GM19438 (cell line): ENCODE measurements around the gene DFFA.

ENCODE experiments used
- ATAC-seq: cut with Tn5 transposase; IDR thresholded peaks from one replicate; pipeline ENCODE4 v1.9.1; 2021; ENCODE audit warnings: low read depth; ENCODE audit not compliant: unreplicated experiment

Gene DFFA, protein sequence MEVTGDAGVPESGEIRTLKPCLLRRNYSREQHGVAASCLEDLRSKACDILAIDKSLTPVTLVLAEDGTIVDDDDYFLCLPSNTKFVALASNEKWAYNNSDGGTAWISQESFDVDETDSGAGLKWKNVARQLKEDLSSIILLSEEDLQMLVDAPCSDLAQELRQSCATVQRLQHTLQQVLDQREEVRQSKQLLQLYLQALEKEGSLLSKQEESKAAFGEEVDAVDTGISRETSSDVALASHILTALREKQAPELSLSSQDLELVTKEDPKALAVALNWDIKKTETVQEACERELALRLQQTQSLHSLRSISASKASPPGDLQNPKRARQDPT

DNA sequence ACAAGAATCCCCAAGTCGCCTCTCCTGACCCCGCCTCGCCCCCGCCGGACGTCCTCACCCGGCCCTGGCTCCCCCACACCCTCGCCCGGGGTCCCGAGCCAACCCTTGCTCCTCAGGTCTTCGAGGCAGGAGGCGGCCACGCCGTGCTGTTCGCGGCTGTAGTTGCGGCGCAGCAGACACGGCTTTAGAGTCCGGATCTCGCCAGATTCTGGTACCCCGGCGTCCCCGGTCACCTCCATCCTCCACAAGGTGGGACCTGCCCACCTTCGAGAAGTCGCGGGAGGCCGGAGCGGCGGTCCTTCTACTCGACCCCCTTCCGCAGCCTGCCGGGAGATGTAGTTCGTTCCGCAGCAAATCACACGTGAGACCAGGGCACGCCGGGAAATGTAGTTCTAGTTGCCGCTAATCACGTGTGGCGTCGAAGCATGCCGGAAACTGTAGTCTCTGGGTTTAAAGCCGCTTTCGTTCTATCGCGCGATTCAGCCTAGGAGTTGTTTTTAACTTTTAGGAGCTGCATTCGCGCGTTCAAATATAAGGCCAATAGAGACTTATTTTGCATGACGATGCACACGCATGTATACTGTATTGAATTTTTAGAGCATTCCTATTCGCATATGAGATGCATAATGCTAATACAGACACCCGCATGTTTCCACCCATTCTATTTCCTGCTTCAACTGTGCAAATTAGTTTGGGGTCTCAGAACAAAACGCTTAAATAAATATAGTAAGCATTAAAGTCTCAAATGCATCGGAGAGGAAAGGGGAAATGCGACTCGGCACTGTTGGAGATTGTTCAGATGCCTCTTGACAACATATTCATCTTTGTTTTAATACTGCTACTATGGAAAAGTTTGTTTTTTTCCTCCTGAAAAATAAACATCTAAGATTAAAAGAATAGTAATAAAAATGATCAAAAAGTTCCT is at the start of gene DFFA:
Gene DFFA (minus strand): TSS at position 310 of the 925 bp plus-strand sequence. CDS start 71 bp downstream, at position 239.
- ATAC-seq, result no peak

DNA sequence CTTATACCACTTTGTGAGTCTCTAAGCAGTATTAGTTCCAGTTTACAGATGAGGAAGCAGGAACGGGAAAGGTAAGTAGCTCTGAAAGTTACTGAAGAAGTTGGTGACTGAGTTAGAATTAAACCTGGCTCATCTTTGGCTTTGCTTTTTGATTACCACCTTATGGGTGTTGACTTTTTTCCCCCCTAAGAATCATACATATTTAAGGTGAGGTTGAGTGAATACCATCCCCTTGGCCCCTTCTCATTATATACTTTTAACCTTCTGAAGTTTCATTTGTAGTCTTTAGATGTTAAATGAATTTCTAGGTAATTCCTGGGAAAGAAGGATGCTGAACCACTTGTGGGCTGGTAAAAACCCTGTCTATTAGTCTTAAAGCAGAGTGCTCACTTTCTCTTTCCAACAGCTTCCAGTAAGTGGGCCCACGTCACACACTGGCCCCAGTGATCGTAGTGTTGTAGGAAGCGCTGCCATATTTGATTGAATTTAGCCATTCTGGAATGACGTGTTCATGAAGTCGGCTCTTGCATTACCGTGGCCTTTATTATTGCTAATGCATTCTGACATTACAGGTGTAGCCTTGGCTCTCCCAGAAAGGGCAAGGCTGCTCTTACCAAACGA is 49.3 kb upstream of the DFFA start:
- no peak for ATAC-seq

DNA sequence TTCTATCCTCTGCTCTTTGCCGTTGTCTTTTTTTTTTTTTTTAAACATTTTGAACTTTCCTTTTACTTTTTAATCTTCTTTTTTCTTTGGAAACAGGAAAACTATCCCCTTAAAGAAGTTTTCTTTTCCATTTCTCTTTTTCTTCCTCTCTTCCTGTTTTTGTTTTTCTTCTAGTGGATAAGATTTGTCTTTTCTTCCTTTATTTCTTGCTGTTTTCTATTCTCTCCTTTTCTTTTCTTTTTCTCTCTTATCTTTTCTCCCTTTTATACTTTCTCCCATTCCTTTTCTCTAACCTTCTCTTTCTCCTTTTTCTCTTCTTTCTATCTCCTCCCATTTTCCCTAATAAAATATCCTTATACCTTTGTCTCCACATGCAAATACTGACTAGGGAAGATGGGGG is 48.6 kb upstream of the DFFA start:
- ATAC-seq, result no peak

DNA sequence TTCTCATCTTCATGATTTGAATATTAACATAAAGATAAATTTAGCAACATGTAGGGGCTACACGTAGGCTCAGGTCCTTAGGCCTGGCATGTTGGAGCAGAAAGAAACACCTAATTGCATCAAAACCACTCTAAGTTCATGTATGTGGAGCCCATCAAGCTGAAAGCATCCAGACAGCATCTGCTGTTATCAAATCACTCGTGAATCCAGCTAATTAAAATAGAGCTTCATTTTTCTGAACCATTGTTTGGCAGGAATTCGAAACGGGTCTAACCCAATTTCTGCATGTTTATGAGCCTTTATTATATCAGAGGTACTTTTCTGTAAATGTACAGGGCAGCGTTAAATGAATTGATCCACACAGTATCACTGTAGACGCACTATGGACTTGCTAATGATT is 48.2 kb upstream of the DFFA start:
- no peak for ATAC-seq

DNA sequence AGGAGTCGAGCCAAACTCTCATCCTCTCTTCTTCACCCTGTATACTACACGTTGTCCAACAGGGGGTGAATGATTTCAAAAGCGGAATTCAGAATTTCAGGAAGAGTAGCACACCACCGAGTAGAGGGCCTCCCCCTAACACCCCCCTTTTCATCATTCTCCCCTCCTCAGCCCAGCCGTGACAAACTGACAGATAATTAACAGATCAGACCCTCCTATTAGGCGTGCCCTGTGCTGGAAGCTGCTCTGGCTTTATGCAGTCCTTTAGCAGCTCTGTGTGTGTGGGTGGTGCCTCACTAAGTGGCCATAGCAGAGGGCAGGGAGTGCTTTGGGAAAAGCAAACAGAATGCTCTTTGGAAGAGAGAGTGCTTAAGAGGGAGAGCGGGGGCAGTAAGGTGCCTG is 46.7 kb upstream of the DFFA start:
- no peak for ATAC-seq

DNA sequence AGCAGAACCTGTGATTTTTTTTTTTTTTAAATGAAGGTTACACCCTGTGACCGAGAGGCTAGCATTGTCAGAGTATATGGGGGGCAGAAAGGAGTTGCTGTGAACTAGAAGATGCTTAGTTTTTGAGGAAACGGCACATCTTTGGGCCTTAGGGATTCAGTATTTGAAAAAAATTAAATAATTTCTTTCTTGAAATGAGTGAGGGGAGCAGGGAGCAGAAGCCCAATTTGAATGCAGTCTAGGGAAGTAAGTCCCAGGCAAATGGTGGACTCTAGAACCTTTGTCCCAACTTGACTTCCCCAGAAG is 45.3 kb upstream of the DFFA start:
- no peak for ATAC-seq

DNA sequence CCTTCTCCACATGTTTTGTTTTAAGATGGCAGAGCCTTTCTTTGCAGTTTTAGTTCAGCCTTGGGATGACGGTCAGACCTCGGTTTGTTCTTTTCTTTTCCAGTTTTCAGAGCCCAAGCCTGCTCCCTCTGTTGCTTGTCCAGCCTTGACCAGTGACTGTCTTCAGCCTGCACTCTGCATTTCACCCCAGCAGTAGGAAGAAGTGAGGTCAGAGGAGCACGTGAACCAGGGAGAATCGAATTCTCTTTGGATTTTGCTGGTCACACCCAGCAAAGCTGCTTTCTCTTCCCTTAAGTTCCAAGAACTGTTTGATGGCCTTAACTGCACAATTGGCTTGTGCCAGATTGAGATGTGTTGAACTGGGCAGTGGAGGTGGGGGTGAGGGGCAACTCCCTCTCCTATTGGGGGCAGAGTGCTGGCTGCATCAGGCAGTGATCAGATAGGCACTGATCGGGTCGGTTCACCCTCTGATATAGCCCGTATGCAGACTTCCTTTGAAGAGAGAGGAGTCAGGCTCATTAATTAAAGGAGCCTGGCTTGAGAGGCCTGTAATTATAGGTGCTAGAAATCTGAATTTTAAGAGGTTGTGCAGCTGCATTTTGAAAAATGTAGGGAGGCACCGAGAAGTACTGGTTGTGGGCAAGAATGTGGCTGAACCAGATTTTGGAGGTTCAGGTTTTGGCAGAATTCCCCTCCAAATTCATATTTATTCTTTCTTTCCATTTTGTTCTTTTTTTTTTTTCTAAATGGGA is 44.8 kb upstream of the DFFA start:
- no peak for ATAC-seq

DNA sequence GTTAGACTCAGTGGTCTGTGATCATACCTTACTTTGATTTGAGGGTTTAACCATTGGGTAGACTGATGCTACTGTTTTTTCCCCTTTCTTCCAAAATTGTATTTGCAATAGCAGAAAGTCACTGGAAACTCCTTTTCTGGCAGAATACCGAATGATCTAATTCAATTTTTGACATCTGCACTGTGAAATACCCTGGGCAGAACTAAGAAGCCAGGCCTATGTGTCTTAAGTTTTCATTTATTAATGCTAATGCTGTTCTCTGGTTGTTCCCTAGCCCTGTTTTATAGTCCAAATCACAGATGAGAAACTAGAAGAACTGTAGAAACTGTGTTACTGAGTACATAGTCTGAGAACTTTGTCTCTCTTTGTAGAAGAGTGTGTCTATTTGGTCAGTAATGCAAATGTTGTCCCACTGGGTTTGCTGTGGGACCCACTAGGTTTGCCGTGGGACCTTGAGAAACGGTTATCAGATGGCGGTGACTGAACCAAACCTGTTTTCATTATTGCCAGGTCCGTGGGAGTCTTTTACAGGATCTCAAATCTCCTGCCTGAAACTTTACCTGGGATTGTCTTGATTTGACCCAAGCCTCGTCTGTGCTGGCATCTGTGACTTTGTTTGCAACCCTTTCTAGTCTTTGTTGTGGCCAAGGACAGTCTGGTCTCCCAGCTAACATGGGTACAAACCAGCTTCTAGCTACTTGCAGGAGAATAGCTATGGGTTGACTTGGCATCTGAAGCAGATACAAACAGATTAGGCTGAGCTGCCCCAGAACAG is 43.8 kb upstream of the DFFA start:
- ATAC-seq, result no peak

DNA sequence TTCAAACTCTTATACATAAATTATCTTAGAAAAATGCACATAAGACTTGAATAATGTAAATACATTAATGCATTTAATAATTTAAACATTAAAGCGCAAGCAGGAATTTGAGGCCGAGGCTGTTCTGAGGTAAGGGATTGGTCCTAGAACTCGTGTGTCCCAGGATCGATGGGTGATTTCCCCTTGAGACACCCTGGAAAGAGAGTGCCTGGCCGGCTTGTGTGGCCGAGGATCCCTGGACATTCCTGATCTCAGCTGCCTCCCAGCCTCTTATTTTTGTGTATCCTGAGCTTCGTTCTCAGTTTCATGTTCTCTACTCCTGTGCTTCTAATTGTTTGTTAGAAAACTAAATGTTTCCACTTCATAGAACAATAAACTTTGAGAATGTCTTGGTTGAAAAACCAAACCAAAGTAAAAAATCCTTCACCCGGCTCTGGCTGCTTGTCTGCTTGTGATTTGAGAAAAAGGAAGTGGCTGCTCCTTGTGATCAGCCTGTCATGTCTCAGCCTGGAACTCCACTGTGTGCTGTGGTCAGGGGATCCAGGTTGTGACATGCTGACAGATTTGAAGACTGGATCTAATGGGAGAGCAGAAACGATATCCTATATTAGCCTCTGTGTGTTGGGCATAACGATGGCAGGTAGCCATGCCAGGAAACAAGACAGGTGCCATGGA is 43.1 kb upstream of the DFFA start:
- no peak for ATAC-seq

DNA sequence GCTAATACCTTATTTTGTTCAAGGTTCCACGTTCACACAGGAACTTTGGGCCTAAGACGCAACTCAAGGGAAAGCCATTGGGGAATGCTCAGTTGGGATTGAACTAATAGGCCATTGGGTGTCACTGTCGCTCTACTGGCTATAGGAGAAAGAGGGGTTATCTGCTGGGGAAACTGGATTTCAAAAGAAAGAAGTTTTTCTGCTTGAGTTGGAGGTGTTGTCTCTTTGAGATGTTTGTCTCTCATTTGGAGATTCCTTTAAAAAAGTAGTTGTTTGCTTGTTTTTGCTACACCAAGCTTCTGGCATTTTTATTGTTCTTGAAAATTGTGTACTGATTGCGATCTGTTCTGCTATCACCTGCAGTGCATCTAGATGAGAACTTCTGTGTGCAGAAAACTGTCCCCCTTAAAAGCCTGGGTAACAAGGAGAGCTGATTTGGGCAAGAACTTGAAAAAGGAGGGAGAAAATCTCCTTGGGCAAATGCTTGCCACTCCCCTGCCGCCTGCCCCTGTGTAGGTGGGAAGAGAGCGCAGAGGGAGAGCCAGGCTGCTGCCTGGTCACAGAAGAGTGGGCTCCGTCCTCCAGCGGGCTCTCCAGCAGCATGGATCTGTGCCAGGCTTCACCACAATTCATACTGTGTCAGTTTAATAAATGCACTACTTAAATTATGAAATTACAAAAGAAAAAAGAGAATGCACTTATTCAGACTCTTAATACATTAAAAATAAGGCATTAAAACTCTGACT is 42.3 kb upstream of the DFFA start:
- no peak for ATAC-seq

DNA sequence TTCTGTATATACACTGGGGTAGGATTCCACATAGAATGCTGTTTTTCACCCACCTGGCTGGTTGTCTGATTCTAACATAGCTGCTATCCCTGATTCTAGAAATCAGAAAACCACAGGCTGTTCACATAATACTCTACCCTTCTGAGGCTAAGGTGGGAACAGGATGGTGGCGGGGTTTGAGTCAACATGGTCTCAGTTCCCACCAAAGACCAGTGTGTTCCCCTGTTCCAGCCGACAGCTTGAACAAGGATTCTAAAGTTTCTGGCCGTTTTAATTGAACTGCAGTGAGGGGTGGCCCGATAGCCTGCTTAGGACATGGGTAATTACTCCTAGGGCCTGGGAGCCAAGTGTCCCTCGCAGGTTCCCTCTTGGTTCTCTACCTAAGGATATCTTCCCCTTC is 40.9 kb upstream of the DFFA start:
- no peak for ATAC-seq

DNA sequence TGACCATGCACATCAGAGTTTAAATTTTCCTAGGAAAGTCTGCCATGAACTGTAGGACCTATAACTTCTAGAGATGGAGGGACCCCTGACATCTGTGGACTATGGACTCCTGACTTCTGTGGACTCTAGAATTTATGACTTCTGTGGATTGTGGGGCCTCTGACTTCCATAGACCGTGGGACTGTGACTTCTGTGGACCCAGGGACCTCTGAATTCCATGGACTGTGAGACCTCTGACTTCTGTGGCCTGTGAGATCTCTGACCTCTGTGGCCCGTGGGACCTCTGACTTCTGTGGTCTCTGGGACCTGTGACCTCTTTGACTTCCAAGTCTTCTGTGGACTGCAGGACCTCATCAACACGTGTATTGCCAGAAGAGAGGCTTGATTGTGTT is 39.2 kb upstream of the DFFA start:
- ATAC-seq, result no peak

DNA sequence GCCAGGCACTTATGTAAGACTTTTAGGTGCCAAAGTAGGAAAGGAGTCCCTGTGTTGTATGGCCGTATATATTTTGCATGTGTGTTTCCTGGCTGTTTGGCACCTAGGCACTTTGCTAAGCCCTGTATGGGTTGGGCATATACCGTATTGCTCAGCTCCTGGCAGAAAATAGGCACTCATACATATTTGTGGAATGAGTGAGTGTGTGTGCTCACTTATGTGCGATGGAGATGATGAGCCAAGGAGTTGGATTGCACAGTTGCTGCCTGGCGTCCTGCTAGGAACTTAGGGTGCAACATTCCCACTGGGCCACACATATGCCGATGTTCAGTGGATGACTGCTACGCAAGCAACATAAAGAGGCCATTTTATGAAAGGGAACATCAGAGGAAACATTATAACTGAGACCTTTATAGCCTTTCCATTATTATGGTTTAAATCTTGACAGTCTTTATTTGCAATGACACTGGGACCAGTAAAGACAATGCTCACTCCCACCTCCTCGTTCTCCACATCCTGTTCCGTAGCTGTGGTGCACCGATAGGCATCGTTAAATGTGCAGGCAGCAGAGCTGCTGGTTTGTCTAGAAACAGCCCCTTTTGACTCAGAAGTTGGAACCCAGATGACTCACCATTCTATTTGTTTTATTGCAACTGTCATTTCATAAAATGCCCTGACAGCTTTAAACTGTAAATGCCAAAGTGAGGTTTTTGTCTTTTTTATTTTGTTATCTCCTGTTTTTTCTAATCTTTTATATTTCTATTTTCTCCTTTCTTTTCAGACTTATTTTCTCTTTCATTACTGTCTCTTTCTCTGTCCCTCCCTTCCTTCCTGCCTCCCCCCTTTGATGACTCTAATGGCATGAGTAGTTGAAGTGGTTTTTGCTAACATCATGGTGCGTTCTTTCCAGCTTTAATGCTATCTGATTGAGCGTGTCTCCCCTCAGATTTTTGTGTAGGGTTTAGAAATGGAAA is 38.5 kb upstream of the DFFA start:
- peak; percentile 77 for ATAC-seq

DNA sequence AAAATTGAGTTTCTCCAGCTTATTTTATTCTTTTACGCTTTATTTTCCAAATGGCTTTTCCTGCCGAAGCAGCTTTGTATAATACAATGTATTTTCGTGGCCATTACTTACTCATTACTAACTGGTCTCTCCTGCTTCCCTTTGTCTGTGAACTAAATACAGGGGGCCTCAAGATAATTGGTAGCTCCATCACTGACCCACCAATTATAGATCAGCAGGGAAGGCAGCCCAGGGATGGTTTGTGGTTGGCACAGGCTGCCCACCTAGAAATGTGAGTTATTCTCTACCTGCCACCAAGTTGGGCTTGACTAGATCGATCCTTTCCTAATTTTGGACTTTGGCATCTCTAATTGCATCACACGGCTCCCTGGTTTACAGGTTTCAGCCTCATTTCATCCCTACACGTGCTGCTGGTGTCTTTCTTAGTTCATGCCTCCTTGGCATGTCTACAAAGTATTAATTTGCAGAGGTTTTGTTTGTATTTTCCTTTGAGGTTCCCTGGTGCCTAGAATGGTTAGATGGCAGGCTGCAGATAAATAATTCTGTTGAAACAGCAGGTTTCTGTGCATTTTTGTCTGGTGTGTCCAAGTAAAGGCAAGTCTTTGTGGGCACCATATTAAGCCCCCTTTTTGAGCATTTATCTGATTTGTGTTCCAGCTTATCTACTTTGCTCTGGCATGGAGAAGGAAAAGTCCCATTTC is 37.6 kb upstream of the DFFA start:
- ATAC-seq, result no peak

DNA sequence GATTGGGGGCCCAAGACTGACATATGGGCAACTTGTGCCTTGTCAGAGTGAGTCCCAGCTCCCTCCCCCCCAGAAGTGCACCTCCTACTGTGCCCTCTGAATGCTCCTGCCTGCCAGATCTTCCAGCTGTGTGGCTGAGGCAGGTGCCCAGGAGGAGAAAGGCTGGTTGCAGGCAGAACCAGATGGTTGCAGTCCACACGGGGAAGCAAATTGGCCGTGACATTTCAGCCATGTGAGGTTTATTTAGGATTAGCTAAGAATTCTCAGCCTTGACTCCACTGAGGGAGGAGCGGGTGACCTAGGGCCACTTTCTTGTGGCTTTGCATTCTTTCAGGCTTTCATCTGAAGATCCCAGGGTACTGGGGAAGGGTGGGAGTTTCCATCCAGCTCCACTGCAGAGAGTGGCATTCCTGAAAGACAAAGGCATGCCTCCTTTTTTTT is 36.2 kb upstream of the DFFA start:
- no peak for ATAC-seq

DNA sequence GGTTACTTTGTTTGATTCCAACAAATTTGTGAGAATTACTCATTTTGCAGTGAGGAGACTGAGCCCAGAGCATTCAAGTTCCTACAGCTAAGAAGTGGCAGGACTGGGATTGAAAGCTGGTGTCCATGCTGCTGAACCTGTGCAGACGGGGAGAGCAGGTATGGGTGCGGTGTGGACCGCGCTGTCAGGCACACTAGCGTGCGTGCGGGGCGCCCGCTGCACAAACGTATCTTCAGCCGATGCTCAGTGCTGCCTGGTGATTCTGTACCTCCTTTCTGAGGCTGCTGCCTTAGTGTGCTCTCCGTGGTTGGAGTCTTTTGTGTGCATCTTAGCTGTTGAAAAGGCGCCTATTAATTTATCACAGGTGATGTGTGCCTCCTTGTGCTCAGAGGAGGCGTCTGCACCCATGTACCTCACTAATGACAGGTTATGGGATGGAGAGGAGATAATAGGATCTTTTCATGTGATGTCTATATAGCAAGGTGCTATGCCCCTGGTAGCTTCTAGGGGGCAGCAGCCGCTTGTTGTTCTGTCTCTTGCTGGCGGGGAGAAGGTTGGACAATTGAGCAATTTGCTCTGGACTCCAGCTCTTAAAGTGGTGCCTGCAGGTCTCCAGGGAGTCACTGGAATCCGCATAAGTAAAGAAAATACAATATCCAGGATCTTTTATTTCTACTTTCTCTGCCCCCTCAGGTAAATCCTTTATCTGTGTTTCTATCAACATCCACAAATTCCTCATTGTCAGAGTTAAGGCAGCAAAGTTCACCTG is 35.0 kb upstream of the DFFA start:
- no peak for ATAC-seq
